Measurements from ENCODE around the gene EFCAB14. TPM values are rescaled to one million over a fixed set of nuclear protein-coding genes. Genes with fewer than 3 reads are reported as not detected.

EFCAB14 gene
- total and polyA plus RNA-seq, 2 donors (not counting 3 experiments of a cell fraction or from before 2014, with no cell fraction given): 30.0 to 81.7 TPM

DNA sequence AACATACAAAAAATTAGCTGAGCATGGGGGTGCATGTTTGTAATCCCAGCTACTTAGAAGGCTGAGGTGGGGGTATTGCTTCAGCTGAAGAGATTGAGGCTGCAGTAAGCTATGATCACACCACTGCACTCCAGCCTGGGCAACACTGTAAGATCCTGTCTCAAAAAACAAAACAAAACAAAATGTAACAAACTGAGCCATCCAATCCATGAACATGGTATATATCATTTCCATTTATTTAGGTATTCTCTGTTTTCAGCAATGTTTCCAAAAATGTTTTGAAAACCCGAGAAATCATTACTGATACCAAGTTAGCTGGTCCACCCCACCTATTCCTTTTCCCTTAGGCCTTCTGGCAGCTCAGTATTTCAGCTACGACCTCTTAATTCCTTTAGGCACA is 69.2 kb downstream of the EFCAB14 start:
- intact Hi-C loops (cut with micrococcal nuclease): no loop called here
- no peaks in the 10 kb centered on the region for H3K9me1 ChIP-seq (replicated peaks; ENCODE audit: control insufficient read depth, extremely low read depth, insufficient read depth, low read length)
- no peak overlapping the region for H3K27ac ChIP-seq (ENCODE audit: insufficient read depth, low read depth, low read length)
- no peaks in the 10 kb centered on the region for H3K4me1 ChIP-seq (ENCODE audit: control insufficient read depth, extremely low read depth, insufficient read depth, low read length)
- POLR2A ChIA-PET: no interaction called here
- H3K4me2 ChIP-seq (ENCODE audit: insufficient read depth, low read length): no peak overlapping the region
- no peaks in the 10 kb centered on the region for H4K20me1 ChIP-seq (replicated peaks; ENCODE audit: control insufficient read depth, extremely low read depth, insufficient read depth, low read length)
- DNase-seq (ENCODE audit: low read depth, low spot score) (no peak), FAIRE-seq (no peak)
- no peak overlapping the region for H3K4me3 ChIP-seq (replicated peaks in 1 of 3; ENCODE audit: insufficient read depth in 1 of 3, low read depth in 1 of 3, low read length in 3 of 3)
- H3K9me3 ChIP-seq (replicated peaks; ENCODE audit: control insufficient read depth, insufficient read depth, low read length): no peaks in the 10 kb centered on the region
- dilution Hi-C loops (cut with MboI; ENCODE audit: extremely low pct_ligation_motif_present, low sequenced_read_pairs): no loop called here
- TF ChIP-seq MYC (IDR thresholded peaks at IDR 0.05; ENCODE audit: low read depth, low read length): no peak
- TF ChIP-seq FOS (IDR thresholded peaks at IDR 0.05; ENCODE audit: borderline replicate concordance, insufficient read depth, low read length): no peak
- TF ChIP-seq GATA2 (IDR thresholded peaks at IDR 0.05; ENCODE audit: insufficient read depth, insufficient read length, low read depth, low read length): no peak
- TF ChIP-seq, protein P1, sequence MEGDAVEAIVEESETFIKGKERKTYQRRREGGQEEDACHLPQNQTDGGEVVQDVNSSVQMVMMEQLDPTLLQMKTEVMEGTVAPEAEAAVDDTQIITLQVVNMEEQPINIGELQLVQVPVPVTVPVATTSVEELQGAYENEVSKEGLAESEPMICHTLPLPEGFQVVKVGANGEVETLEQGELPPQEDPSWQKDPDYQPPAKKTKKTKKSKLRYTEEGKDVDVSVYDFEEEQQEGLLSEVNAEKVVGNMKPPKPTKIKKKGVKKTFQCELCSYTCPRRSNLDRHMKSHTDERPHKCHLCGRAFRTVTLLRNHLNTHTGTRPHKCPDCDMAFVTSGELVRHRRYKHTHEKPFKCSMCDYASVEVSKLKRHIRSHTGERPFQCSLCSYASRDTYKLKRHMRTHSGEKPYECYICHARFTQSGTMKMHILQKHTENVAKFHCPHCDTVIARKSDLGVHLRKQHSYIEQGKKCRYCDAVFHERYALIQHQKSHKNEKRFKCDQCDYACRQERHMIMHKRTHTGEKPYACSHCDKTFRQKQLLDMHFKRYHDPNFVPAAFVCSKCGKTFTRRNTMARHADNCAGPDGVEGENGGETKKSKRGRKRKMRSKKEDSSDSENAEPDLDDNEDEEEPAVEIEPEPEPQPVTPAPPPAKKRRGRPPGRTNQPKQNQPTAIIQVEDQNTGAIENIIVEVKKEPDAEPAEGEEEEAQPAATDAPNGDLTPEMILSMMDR (IDR thresholded peaks at IDR 0.05; ENCODE audit: extremely low read depth in 1 of 2, insufficient read depth in 1 of 2, low read depth in 1 of 2, low read length in 2 of 2): no peak
- TF ChIP-seq EZH2 (IDR thresholded peaks at IDR 0.05; ENCODE audit: borderline replicate concordance, low read depth, low read length, severe bottlenecking): no peak
- no peak for TF ChIP-seq POLR2A (IDR thresholded peaks at IDR 0.05; ENCODE audit: low read depth, low read length)
- TF ChIP-seq, protein P2, sequence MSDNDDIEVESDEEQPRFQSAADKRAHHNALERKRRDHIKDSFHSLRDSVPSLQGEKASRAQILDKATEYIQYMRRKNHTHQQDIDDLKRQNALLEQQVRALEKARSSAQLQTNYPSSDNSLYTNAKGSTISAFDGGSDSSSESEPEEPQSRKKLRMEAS (IDR thresholded peaks at IDR 0.05; ENCODE audit: insufficient read depth, insufficient read length): no peak
- no peak for TF ChIP-seq JUN (IDR thresholded peaks at IDR 0.05; ENCODE audit: borderline replicate concordance, insufficient read depth, insufficient read length, low read depth)
- no peak for TF ChIP-seq POLR2AphosphoS5 (IDR thresholded peaks at IDR 0.05; ENCODE audit: insufficient read depth, low read depth, low read length)
- CTCF ChIA-PET: no interaction called here
- no peaks in the 10 kb centered on the region for H3K27me3 ChIP-seq (ENCODE audit: control insufficient read depth in 2 of 2, insufficient read depth in 2 of 2, low read length in 2 of 2)
- H3K36me3 ChIP-seq (ENCODE audit: control insufficient read depth in 2 of 2, extremely low read depth in 1 of 2, insufficient read depth in 2 of 2, low read length in 2 of 2): peaks cover 2 to 4% of the 10 kb centered on the region in 2 experiments
- no peaks in the 10 kb centered on the region for H3K79me2 ChIP-seq (ENCODE audit: control insufficient read depth, insufficient read depth, low read length)
- H2AFZ ChIP-seq (ENCODE audit: low read depth, low read length): no peak overlapping the region
- no peak overlapping the region for H3K9ac ChIP-seq (replicated peaks; ENCODE audit: extremely low read depth, insufficient read depth, low read length)
- no TSS peak for BruUV-seq (replicated peaks)

Measured in endothelial cell of umbilical vein (primary cell).